HG03139 (cell line): ENCODE data around the gene CD48.

Experiments used
- ATAC-seq: cut with Tn5 transposase; IDR thresholded peaks from one replicate; pipeline ENCODE4 v1.9.1; 2021; ENCODE audit not compliant: unreplicated experiment

The CD48 gene, protein sequence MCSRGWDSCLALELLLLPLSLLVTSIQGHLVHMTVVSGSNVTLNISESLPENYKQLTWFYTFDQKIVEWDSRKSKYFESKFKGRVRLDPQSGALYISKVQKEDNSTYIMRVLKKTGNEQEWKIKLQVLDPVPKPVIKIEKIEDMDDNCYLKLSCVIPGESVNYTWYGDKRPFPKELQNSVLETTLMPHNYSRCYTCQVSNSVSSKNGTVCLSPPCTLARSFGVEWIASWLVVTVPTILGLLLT

DNA sequence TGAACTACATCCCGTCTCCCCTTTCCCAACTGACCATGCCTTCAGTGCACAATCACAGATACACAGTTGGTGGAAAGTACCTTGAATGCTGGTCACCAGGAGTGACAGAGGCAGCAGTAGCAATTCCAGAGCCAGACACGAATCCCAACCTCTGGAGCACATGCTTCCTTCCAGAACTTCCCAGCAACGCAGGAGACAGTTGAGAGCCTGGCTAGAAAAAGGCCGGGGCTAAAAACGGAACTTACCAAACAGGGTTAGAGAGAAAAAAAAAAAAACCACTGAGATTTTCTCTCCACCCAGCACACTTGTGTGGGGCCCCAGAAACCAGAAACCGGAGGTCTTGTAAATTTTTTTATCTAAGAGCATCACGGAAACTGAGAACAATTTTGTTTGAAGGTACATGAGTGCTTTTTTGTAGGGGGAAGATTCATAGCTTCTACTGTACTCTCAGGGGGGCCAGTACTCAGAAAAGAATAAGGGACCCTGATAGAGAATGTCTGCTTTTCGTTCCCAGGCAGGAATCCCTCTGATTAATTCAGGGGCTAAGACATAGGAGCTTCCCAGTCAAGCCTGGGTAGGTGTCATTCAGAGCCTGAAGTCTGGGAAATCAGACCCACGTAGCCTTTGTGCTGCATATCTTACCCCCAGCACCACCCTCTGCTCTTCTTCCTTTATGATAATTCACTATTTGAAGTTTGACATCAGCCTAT lies at the start of gene CD48:
CD48 (minus strand) TSS at position 221 of the 710 bp plus-strand sequence; CDS start at position 162, 59 bp downstream.
- no peak for ATAC-seq

DNA sequence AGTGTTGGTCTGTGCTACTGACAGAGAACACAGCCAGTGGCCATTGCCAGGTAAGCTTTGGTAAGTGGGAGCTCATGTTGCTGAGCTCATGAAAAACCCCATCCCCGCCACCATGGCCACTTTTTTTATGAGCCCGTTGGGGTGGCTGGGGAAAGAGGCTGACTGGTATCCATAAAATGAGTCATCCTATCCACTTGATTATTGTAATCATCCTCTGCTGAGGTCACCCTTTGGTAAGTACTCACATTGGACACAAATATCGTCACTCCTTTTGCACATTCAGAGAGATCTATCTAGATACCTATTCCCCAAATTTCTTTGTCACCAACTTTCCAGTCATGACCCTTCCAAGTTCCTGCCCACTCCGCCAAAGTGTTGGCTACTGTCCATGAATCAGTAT lies 49.4 kb upstream of the CD48 start:
- ATAC-seq, result no peak

DNA sequence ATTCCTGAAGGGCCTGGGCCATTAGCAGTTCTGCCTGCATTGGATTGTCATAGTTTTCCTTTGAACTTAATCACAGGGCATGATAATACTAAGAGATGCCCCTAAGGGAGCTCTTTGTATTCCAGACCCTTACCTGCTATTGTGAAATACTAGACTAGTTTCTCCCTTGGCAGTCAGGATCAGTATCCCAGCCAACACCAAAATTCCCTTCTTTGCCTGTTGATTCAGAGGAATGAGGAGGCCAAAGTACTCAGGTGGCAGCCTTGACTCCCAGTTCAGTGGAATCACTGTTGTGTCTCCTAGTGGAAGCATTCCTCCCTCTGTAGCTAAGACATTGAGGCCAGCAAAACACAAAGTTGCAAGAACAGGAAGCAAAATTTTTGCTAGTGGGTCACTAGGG lies 48.1 kb upstream of the CD48 start:
- no peak for ATAC-seq

DNA sequence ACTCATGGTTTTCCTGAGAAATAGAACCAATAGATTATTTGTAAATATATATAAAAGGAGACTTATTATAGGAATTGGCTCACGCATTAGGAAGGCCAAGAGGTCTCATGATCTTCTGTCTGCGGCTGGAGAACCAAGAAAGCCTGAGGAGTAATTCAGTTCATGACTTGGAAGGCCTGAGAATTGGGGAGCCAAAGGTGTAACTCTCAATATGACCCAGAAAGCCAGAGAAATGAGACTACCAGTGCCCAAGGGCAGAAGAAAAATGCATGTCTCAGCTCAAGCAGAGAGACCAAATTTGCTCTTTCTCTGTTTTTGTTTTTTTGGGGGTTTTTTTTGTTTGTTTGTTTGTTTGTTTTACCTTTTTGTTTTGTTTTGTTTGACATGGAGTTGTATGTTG lies 46.9 kb upstream of the CD48 start:
- no peak for ATAC-seq

DNA sequence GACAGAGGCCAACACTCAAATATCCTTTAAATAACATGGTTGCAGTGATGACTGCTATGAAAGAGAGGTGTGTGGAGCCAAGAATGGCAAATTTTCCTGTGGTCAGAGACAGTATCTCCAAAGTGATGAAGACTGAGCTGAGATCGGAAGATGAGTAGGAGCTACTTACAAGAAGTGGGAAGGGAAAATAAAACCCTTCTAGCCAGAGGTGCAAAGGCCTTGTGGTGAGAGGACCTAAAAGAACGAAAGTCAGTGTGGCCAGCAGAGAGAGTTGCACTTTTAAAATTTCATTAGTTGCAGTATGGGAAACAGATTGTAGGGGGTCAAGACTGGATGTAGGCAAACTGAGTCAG lies 45.2 kb upstream of the CD48 start:
- no peak for ATAC-seq

DNA sequence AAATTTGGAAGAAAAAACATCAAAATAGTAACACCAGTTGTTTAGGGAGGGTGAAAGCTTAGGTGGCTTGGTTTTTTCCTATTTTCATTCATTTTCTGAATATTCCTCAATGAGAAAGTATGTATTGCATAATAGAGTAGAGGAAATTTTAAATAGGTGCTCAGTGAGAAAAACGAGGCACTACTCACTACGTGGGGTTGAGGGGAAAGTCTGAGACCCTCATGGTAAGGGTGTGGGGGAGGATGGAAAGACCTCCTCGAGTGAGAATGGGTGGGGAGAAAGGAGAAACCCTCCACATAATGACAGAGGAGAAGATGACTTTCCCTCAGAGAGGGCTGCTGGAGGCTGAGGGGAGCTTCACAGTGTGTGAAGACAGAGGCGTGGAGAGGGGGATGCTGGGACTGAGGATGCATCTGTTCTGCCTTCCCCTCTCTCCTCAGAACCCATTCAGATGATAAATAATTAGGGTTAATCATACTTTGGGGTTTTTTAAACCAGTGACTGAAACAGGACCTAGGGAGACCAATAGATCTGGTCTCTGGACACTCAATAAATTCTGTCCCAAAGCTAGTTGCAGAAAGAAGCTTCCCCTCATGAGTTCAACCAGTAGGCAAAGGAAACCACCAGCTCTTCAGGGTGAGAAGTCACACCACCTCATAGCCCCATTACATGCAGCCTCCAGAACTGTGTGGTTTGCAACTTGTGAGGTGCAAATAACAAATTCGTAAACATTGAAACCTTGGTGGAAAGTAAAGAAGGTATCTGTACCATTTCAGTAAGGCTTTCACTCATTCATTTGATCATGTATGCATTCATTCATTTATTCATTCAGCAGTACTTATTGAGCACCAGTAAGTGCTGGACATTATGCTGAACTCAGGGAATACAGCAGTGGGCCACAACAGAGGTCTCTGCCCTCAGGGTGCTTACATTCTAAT lies 44.6 kb upstream of the CD48 start:
- no peak for ATAC-seq

DNA sequence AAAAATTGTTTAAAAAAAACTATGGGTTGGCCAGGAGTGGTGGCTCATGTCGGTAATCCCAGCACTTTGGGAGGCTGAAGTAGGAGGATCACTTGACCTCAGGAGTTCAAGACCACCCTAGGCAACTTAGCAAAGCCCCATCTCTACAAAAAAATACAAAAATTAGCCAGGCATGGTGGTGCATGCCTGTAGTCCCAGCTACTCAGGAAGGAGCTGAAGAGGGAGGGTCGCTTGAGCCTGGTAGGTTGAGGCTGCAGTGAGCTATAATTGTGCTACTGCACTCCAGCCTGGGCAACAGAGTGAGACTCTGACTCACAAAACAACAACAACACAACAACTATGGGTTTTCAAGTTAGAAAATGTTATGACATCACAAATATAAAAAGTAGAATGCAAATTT lies 43.8 kb upstream of the CD48 start:
- ATAC-seq, result no peak

DNA sequence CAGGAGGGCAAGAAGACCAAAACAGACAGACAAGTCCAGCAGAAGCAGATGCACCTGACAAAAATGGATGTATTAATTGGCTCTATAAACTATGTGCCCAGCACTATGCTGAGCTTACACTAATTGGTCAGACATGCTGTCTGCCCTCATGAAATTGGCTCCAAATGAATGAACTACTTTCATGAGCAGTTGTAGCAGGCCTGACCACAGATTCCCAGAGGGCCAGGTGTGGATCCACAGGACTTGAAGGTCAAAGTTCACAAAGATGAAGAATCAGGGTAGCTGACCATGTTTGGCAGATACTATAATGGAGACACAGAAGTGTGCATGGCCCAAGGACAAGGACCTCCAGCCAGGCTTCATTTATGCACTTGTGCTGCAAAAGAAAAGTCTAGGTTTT lies 42.0 kb upstream of the CD48 start:
- ATAC-seq, result no peak

DNA sequence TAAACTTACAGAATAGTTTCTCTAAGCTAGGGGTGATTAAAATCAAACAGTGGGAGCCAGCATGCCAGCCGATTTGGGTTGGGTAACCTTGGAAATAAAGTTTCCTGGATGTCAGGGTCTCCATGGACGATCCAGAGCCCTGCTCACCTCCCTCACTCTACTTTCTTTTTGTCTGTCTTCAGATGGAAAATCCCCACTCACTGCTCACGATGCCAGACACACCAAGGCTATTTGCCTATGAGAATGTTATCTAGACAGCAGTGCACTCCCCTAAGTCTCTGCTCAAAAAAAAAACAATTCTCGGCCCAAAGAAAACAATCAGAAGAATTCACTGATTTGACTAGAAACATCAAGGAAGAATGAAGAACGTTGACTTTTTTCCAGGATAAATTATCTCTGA lies 41.3 kb upstream of the CD48 start:
- ATAC-seq, result no peak

DNA sequence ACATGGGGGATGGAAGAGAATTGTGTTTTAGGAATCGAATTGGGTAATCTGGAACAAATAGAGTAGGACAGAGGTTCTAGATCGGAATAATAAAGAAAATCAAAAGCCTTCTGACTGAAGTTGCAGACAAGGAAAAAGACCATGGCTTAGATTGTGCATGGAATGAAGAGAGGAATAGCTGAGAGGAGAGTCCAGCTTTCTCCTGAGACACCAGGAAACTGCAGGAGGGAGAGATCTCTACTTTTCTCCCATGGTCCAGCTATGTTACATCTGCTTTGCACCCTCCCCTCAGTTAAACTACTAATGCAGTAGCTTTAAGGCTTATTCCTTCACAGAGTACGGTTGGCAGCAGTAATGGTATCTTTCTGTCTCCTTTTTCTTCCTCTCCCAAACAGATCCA lies 40.8 kb upstream of the CD48 start:
- no peak for ATAC-seq

DNA sequence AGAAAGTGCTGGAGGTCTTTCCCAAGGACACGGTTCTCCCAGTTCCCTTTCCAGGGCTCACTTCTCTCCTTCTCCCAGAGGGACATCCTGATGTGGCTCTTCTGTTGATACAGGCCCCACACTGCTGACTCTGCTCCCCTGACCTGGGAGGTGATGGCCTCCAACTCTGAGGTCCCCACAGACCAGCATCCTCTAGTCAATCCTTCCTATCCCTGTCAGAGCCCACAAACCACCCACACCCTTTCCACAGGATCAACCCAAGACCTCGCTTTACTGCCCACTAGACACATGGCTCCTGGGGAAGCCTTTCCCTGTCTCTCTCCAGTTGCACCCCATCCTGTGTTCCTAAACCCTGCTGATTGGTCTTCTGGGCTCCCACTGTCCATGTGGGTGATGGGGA lies 39.0 kb upstream of the CD48 start:
- no peak for ATAC-seq

DNA sequence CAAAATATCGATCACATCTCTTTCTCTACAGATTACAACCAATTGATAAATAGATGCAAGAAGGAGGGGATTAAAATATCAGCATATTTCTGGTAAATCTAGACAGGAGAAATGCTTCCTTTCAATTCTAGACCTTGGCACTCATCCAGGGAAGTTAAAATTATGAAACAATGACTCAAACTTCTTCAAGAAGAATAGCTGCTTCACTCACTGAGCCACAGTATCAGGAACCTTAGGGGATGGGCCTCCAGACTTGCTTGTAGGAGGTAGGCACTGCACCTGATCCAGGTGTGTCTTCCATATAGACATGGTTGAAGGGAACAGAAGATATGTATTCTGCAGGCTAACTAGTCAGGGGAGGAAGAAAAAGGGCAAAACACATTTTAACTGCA lies 37.3 kb upstream of the CD48 start:
- no peak for ATAC-seq

DNA sequence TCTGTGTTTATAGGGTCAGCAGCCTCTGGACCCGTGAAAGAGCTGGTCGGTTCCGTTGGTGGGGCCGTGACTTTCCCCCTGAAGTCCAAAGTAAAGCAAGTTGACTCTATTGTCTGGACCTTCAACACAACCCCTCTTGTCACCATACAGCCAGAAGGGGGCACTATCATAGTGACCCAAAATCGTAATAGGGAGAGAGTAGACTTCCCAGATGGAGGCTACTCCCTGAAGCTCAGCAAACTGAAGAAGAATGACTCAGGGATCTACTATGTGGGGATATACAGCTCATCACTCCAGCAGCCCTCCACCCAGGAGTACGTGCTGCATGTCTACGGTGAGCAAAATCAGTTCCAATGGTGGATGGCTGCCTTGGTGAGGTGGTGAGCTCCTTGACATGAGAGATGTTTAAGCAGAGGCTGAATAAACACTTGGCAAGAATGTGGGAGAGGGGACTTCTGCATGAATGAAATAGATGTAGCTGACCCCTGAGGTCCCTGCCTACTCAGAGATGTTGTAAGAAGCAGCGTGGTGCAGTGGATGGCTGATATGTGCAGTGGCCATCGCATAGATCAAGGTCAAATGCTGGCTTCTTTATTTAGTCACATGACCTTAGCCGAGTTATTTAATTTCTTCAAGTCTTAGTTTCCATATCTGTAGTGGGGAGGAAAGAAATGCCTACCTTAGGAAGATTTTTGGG lies 36.7 kb upstream of the CD48 start:
- ATAC-seq, result no peak

DNA sequence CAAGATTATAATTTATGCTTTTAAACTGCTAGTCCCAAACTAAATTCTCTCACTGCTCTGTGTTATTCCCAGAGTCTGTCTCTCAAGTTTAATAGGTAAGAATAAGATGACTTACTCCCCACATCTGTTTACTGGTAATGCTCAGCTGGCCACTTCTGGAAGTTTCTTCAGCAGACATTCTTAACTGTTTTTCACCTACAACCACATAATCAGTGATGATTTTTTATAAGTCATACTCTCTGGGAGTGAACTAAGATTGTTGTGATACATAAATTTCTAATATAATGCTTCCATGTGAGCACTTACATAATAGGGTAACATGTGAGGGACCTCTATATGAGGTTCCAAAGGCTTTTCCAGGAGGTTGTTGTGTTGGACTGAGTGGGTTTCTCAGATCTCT lies 36.1 kb upstream of the CD48 start:
- no peak for ATAC-seq

DNA sequence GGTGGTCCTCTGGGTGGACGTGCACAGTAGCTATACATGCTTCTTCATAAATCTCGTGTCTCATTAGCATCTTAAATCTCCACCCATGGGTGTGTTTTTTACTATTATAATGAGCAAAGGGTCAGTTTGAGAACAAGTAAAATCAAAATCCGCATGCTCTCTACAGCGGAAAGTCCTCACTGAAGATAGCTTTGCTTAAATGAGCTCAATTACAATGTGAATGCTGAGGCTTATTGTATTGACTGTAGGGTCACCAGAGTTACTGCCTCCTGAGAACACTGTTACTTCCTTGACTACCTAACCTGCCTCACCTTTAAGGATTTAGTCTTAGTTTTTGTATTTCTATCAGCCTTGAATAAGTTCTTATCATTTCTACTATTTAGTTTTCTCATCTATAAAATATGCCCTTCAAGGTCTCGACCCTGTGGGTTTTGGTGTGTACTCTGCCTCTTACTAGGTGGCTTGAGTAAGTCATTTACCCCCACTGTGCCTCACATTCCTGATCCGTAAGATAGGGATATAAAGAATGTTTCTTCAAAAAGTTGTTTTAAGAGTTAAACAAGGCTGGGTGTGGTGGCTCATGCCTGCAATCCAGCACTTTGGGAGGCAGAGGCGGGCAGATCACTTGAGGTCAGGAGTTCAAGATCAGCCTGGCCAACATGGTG lies 35.3 kb upstream of the CD48 start:
- no peak for ATAC-seq

DNA sequence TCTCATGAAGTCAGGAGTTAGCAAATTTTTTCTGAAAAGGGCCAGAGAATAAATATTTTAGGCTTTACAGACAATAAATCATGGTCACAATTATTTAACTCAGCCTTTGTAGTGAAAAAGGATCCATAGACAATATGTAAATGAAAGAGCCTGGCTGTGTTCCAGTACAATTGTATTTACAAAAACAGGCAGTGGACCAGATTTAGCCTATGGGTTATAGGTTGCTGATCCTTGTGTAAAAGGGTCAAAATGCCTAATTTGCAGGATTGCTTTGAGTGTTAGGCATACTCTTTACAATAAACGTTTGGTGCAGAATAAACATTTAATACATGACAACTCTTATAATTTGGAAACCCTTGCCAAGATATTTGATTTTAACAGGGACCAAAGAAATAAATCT lies 33.9 kb upstream of the CD48 start:
- no peak for ATAC-seq

DNA sequence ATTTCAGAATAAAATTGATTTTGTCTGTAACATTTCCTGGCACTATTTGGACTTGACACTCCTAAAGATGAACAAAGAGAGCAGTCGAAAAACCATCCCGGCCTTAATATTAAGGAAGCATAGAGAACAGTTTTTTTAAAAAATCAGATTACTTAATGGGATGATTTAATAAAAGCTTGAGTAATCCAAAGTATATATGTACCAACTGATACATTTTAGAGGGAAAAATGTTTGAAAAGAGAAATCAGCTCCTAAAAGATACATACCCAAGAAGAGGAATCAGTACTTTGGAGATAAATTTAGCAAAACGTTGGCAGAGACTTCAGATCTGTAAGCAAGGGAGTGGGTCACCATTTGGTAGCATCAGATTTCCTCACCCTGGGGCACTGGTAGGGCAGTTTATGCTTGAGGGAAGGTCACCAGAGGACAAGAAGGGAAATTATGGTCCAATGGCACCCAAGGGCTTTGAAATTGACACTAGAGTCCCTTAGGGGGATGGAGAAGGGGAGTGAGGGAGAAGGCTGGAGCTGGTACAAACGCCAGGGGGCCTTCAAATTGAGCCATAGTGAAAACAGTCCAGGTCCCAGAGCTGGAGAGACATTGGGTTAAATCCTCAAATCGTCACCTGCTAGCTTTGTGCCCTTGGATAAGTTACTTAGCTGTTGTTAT lies 33.4 kb upstream of the CD48 start:
- no peak for ATAC-seq

DNA sequence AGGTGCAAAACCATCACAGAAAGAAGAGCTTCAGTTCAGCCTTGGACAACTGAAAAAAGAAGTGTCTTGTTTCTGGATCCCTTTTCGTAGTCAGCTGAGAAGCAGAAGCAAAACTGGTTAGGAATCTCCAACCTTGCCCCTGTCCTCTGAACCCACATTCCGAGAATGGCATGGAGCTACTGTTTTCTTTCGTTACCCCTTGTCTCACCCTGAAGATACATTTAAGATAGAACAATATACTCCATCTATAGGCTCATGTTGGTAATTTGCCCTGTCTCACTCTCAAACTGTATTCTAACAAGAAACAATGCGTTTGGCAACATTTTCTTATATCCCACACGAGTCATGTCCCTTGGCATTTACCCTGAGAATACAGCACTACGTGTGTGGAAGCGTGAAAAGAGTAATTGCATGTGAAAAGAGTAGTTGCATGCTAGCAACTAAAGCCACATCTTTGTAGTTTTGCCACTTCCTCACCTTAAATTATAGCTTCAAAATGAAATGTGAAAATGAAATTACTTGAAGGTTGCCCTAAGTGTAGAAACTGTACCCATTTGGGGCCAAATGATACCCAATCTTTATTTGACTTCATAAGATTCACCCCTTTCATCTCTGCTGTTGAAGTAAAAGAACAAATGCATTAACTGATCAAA lies 32.7 kb upstream of the CD48 start:
- no peak for ATAC-seq

DNA sequence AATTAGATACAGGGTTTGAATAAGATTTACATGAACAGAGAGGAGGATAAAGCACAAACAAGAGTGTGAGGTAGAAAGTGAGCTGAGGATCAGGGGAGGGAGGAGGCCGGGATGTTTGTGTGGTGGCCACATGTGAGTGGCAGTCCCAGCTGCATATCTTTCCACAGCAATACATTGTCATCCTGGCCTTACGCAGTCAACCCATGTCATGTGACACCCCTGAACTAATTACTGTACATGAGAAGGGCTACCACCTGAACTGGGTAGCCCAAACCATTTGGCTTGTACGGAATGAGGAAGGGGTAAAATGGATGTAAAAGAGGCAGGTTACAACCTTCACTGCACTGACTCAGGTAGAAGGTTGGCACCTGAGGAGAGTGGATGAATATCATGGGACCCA lies 31.6 kb upstream of the CD48 start:
- ATAC-seq, result no peak
